Mononuclear cell (primary cell): ENCODE measurements around the gene PPP2CA. TPM values are rescaled to one million over a fixed set of nuclear protein-coding genes. Genes with fewer than 3 reads are reported as not detected.
A peak's percentile ranks its signal among the peaks of the same experiment; 100 is the strongest.
"Not testable (repeated sequence)": the region's sequence is repeated elsewhere in the genome, so short reads cannot be mapped to it uniquely, and the experiment has no call there.

Experiments used
- H3K27me3 ChIP-seq: 2 replicates; pipeline ENCODE4 v1.6.0; 2011; ENCODE audit warnings: low read length, control low read depth; ENCODE audit not compliant: insufficient read depth
- H3K4me1 ChIP-seq: 2 replicates; pipeline ENCODE4 v1.5.1; 2011; ENCODE audit warnings: mild to moderate bottlenecking, low read length, control low read depth; ENCODE audit not compliant: insufficient read depth
- H3K4me3 ChIP-seq: 2 replicates; pipeline ENCODE4 v1.5.1; 2011; ENCODE audit warnings: mild to moderate bottlenecking, low read length, moderate library complexity
- H3K9me3 ChIP-seq: 2 replicates; pipeline ENCODE4 v1.5.1; 2011; ENCODE audit warnings: low read depth, mild to moderate bottlenecking, control low read depth, low read length
- total RNA-seq: library from RNA; depleted of rRNA; stranded (reverse); fragments of >200 nt; gene quantifications from one replicate; pipeline ENCODE4 v1.2.3, GENCODE V29; 2012

PPP2CA gene
- 173 TPM for total RNA-seq

GRCh38 chr5:134225780-134226440 is at the start of gene PPP2CA:
PPP2CA (minus strand) TSS chr5:134226073; CDS start chr5:134225861, 212 bp downstream.
- H3K4me1 ChIP-seq, result peaks cover 38% of the 10 kb centered on the region
- no peaks in the 10 kb centered on the region for H3K9me3 ChIP-seq
- H3K27me3 ChIP-seq, result no peaks in the 10 kb centered on the region
- H3K4me3 ChIP-seq, result peak within 1 kb of the TSS; percentile 96

GRCh38 chr5:134273642-134274395 is 47.9 kb upstream of the PPP2CA start:
- Histone ChIP-seq H3K9me3 (no peaks in the 10 kb centered on the region), H3K4me1 (no peaks in the 10 kb centered on the region), H3K27me3 (no peaks in the 10 kb centered on the region), H3K4me3 (no peak overlapping the region)

GRCh38 chr5:134271059-134271458 is 45.2 kb upstream of the PPP2CA start:
- H3K27me3 ChIP-seq, result peaks cover 4% of the 10 kb centered on the region
- no peaks in the 10 kb centered on the region for H3K9me3 ChIP-seq
- H3K4me1 ChIP-seq, result no peaks in the 10 kb centered on the region

DNA sequence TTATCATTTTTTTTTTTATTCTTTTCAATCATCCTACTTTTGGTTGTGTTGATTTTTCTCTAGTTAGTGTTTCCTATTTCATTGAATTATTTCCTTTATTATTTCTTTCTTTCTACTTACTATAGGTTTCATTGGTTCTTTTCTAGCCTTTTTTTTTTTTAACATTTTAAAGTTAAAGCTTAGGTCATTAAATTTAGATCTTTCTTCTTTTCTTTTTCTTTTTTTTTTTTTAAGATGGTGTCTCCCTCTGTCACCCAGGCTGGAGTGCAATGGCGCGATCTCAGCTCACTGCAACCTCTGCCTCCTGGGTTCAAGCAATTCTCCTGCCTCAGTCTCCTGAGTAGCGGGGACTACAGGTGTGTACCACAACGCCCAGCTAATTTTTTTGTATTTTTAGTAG is 43.0 kb upstream of the PPP2CA start:
- H3K9me3 ChIP-seq, result peaks cover 13% of the 10 kb centered on the region
- H3K27me3 ChIP-seq, result peaks cover 10% of the 10 kb centered on the region
- no peak overlapping the region for H3K4me3 ChIP-seq
- H3K4me1 ChIP-seq, result no peaks in the 10 kb centered on the region

More at GRCh38 chr5:134271059-134271458, 45.2 kb upstream of the PPP2CA start:
- H3K4me3 ChIP-seq, result no peak overlapping the region

GRCh38 chr5:134268019-134268601 is 42.2 kb upstream of the PPP2CA start:
- peaks cover 10% of the 10 kb centered on the region for H3K27me3 ChIP-seq
- H3K9me3 ChIP-seq, result peaks cover 17% of the 10 kb centered on the region
- no peaks in the 10 kb centered on the region for H3K4me1 ChIP-seq
- no peak overlapping the region for H3K4me3 ChIP-seq

DNA sequence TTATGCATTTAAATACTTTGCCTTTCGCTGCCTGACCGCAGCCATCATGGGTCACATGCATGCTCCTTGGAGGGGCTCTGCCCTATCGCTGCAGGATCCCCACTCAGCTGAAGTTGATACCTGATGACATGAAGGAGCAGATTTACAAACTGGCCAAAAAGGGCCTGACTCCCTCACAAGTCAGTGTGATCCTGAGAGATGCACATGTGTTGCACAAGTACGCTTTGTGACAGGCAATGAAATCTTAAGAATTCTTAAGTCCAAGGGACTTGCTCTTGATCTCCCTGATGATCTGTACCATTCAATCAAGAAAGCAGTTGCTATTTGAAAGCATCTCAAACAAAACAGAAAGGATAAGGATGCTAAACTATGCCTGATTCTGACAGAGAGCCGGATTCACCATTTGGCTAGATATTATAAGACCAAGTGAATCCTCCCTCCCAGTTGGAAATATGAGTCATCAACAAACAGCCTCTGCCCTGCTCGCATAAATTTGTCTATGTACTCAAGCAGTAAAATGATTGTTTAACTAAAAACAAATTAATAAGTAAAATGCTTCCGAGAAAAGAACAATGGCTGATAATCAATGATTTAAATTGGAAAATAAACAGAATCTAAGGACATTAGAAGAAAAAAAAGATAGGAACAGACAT is 41.6 kb upstream of the PPP2CA start:
- peaks cover 17% of the 10 kb centered on the region for H3K9me3 ChIP-seq
- H3K4me1 ChIP-seq, result no peaks in the 10 kb centered on the region
- no peak overlapping the region for H3K4me3 ChIP-seq
- H3K27me3 ChIP-seq, result peaks cover 10% of the 10 kb centered on the region

DNA sequence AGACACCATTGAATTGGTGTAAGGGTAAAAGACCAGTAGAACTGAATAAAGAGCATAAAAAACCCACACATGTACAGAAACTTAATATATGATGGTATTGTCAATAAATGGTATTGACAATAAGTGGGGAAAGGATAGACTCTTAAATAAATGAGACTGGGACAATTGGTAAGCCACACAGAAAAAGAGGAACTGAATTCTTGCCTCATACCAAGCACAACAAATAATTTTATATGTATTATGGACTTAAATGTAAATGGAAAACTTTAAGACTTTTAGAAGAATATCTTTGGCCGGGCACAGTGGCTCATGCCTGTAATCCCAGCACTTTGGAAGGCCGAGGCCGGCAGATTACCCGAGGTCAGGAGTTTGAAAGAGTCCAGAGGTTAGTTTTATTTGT is 37.9 kb upstream of the PPP2CA start:
- Histone ChIP-seq H3K9me3 (peaks cover 17% of the 10 kb centered on the region), H3K27me3 (peaks cover 10% of the 10 kb centered on the region), H3K4me1 (no peaks in the 10 kb centered on the region), H3K4me3 (no peak overlapping the region)

DNA sequence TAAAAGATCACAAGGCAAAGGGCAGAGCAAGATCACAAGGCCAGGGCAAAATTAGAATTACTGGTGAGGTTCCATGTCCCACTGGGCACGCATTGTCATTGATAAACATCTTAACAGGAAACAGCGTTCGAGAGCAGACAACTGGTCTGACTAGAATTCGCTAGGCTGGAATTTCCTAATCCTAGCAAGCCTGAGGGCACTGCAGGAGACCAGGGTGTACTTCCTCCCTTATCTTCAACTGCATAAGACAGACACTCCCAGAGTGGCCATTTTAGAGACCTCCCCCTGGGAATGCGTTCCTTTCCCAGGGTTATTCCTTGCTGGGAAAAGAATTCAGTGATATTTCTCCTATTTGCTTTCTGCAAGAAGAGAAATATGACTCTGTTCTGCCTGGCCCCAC is 36.8 kb upstream of the PPP2CA start:
- not testable (repeated sequence) for H3K27me3 ChIP-seq, H3K4me3 ChIP-seq, H3K4me1 ChIP-seq

GRCh38 chr5:134258896-134259295 is 33.0 kb upstream of the PPP2CA start:
- H3K4me1 ChIP-seq, result no peaks in the 10 kb centered on the region
- no peaks in the 10 kb centered on the region for H3K27me3 ChIP-seq
- no peak overlapping the region for H3K4me3 ChIP-seq
- peaks cover 4% of the 10 kb centered on the region for H3K9me3 ChIP-seq

More for the DNA sequence above, 36.8 kb upstream of the PPP2CA start:
- peaks cover 17% of the 10 kb centered on the region for H3K9me3 ChIP-seq

DNA sequence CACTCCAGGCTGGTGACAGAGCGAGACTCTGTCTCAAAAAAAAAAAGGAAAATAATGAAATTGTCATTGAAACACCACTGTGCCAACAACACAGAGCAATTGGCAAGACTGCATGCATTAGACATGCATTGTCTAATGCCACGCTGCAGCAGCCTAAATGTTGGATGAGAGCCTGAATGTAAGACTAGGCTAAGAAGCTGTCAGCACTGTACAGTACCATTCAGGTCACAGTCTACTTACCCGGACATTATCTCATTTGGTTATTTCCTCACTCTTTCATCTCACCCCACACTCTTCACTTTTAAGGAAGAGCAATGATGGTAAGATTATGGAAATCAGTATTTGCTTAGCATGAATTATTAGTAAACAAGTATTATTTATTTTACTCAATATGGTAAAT is 31.3 kb upstream of the PPP2CA start:
- Histone ChIP-seq H3K27me3 (no peaks in the 10 kb centered on the region), H3K9me3 (no peaks in the 10 kb centered on the region), H3K4me3 (no peak overlapping the region), H3K4me1 (no peaks in the 10 kb centered on the region)

DNA sequence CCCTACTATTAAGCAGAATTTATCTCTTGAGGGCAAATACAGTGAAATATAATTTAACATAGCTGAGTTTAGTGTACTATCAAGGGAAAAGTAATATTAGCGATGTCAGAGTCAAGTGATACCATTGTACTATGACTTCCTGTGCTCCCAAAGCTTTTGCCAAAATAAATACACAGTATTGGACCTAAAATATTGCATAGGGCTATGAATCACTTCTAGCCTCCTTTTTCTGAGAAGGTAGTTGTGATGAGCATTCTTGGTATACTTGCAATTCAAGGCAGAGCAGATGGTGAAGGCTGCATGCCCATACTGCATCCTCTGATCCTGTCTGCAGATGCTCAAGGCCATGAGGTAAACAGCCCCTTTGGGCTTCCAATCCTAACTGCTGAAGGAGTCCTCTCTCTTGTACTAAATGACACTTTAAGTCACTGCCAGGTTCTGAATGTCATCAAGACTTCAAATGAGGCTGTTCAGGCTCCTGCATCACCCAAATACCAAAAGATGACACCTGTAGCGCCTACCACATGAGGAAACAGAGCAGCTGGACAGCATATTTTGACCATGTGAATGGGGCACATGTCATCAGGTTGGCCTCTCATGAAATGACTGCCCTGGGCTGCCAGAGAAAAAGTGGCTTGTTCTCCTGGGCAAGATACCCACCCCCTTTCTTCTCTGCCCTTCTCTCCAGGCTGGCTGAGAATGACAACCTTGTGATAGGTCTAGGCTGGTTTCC is 29.7 kb upstream of the PPP2CA start:
- Histone ChIP-seq H3K27me3 (no peaks in the 10 kb centered on the region), H3K4me1 (peaks cover 1% of the 10 kb centered on the region), H3K4me3 (no peak overlapping the region), H3K9me3 (no peaks in the 10 kb centered on the region)

GRCh38 chr5:134253368-134254153 is 27.7 kb upstream of the PPP2CA start:
- not testable (repeated sequence) for H3K4me3 ChIP-seq, H3K9me3 ChIP-seq, H3K27me3 ChIP-seq
- H3K4me1 ChIP-seq, result peaks cover 21% of the 10 kb centered on the region

- no peak overlapping the region for H3K4me3 ChIP-seq
- H3K4me1 ChIP-seq, result peaks cover 30% of the 10 kb centered on the region
- H3K27me3 ChIP-seq, result no peaks in the 10 kb centered on the region
- H3K9me3 ChIP-seq, result no peaks in the 10 kb centered on the region
These were observed 26.8 kb upstream of the PPP2CA start for GRCh38 chr5:134252671-134253070.

DNA sequence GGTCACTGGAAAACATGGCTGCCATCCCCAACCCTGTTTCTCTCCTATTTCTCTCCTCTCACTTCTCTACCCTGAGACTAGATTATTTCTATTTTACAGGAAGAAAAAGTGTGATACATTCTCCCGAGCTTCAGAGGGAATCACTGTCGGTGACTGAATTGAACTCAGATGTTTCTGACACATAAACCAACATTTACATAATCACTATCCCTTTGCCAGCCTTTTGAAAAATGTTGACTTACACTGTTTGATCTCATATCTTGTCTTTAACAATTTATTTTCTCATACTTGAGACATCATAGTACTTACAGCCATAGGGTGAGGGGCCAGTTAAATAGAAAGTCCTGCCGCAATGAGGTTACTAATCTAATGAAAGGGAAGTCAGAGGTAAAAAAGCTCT is 25.1 kb upstream of the PPP2CA start:
- no peaks in the 10 kb centered on the region for H3K9me3 ChIP-seq
- peaks cover 31% of the 10 kb centered on the region for H3K4me1 ChIP-seq
- H3K4me3 ChIP-seq, result no peak overlapping the region
- no peaks in the 10 kb centered on the region for H3K27me3 ChIP-seq
